IMR-90 (cell line): ENCODE data around the gene KCNK5.

Source experiments
- CEBPB ChIP-seq: IDR thresholded peaks from 2 replicates; pipeline ENCODE4 v1.6.1; 2012; ENCODE audit warnings: low read depth, low read length, improper control_type of control experiment
- CHD1 ChIP-seq: IDR thresholded peaks from 2 replicates; pipeline ENCODE4 v1.6.1; 2012; ENCODE audit warnings: low read depth, low read length, improper control_type of control experiment
- CTCF ChIP-seq: conservative IDR thresholded peaks from 2 replicates; pipeline ENCODE4 v1.5.1; 2012; ENCODE audit warnings: mild to moderate bottlenecking, low read depth, low read length, improper control_type of control experiment
- FOS ChIP-seq: fragments of 150-350 bp; IDR thresholded peaks from 2 replicates; pipeline ENCODE4 v1.6.1; 2016; ENCODE audit warnings: low read depth, low read length
- MAFK ChIP-seq: IDR thresholded peaks from 2 replicates; pipeline ENCODE4 v1.6.1; 2012; ENCODE audit warnings: low read depth, low read length, improper control_type of control experiment
- MAZ ChIP-seq: IDR thresholded peaks from 2 replicates; pipeline ENCODE4 v1.6.1; 2012; ENCODE audit warnings: low read depth, mild to moderate bottlenecking, low read length, improper control_type of control experiment, moderate library complexity, borderline replicate concordance
- MXI1 ChIP-seq: IDR thresholded peaks from 2 replicates; pipeline ENCODE4 v1.6.1; 2012; ENCODE audit warnings: low read depth, mild to moderate bottlenecking, low read length, moderate library complexity, borderline replicate concordance
- POLR2A ChIP-seq: IDR thresholded peaks from 2 replicates; pipeline ENCODE4 v1.6.1; 2012; ENCODE audit warnings: mild to moderate bottlenecking, low read depth, low read length
- RAD21 ChIP-seq: IDR thresholded peaks from 2 replicates; pipeline ENCODE4 v1.6.1; 2012; ENCODE audit warnings: low read length, improper control_type of control experiment
- RCOR1 ChIP-seq: IDR thresholded peaks from 2 replicates; pipeline ENCODE4 v1.6.1; 2012; ENCODE audit warnings: mild to moderate bottlenecking, low read length, improper control_type of control experiment; ENCODE audit not compliant: insufficient replicate concordance
- RFX5 ChIP-seq: IDR thresholded peaks from 2 replicates; pipeline ENCODE4 v1.8.0; 2012; ENCODE audit warnings: low read depth, mild to moderate bottlenecking, low read length, moderate library complexity
- SMC3 ChIP-seq: fragments of 150-350 bp; IDR thresholded peaks from 2 replicates; pipeline ENCODE4 v1.6.1; 2016; ENCODE audit warnings: low read depth, mild to moderate bottlenecking, antibody characterized with exemption, low read length, moderate library complexity
- TF ChIP-seq, protein P1 (sequence below): fragments of 150-350 bp; IDR thresholded peaks from 2 replicates; pipeline ENCODE4 v1.6.1; 2017; ENCODE audit warnings: mild to moderate bottlenecking, antibody characterized with exemption, low read length, low read depth
- TF ChIP-seq, protein P2 (sequence below): fragments of 150-350 bp; IDR thresholded peaks from 2 replicates; pipeline ENCODE4 v1.6.1; 2016; ENCODE audit warnings: low read depth, mild to moderate bottlenecking, low read length, moderate library complexity, borderline replicate concordance

DNA sequence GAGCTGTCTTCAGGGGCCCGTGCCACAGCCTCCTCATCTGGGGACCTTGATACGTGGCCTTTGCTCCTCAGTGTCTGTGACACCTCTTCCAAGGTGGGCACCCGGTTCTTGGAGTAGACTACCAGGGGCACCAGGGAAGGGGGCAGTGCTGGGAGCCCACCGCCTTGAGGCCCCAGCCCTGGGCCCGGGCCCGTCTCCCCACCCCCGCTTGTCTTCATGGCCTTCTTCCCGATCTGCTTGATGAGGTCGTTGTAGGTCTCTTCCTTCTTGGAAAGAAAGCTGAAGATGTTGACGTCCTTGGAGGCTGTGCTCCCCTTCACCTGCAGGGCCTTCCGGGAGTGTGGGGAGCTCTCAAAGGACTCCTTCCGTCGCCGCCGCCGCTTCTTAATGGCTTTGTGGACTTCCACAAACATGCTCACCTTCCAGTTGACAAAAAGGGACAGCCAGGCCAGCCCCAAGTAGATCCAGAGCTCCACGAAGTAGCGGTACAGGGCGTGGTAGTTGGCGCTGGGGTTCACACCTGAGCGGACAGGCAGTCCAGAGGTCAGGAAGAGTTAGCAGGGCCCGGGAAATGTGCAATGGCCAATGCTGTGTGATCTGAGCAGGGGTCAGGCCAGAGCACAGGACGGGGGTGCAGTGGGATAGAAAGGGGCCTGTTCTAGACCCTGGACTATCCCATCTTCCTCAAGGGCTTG lies 37.9 kb downstream of the KCNK5 start:
- TF ChIP-seq CEBPB (no peak), CTCF (no peak), CHD1 (no peak), POLR2A (no peak), SMC3 (no peak), MAFK (no peak), RCOR1 (no peak), MAZ (no peak), FOS (no peak), RAD21 (no peak), MXI1 (no peak), RFX5 (no peak)
- TF ChIP-seq, protein P1, sequence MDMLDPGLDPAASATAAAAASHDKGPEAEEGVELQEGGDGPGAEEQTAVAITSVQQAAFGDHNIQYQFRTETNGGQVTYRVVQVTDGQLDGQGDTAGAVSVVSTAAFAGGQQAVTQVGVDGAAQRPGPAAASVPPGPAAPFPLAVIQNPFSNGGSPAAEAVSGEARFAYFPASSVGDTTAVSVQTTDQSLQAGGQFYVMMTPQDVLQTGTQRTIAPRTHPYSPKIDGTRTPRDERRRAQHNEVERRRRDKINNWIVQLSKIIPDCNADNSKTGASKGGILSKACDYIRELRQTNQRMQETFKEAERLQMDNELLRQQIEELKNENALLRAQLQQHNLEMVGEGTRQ, result no peak
- TF ChIP-seq, protein P2, sequence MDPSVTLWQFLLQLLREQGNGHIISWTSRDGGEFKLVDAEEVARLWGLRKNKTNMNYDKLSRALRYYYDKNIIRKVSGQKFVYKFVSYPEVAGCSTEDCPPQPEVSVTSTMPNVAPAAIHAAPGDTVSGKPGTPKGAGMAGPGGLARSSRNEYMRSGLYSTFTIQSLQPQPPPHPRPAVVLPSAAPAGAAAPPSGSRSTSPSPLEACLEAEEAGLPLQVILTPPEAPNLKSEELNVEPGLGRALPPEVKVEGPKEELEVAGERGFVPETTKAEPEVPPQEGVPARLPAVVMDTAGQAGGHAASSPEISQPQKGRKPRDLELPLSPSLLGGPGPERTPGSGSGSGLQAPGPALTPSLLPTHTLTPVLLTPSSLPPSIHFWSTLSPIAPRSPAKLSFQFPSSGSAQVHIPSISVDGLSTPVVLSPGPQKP, result no peak
